C4-2B (cell line): ENCODE results near the gene TMEM54.

Source experiments
- ZFX ChIP-seq: fragments of 450-650 bp; IDR thresholded peaks from 2 replicates; pipeline ENCODE4 v1.6.1; 2017
- TF ChIP-seq, protein P1 (sequence below): fragments of 450-650 bp; conservative IDR thresholded peaks from 2 replicates; pipeline ENCODE4 v1.5.1; 2017; ENCODE audit warnings: mild to moderate bottlenecking

DNA sequence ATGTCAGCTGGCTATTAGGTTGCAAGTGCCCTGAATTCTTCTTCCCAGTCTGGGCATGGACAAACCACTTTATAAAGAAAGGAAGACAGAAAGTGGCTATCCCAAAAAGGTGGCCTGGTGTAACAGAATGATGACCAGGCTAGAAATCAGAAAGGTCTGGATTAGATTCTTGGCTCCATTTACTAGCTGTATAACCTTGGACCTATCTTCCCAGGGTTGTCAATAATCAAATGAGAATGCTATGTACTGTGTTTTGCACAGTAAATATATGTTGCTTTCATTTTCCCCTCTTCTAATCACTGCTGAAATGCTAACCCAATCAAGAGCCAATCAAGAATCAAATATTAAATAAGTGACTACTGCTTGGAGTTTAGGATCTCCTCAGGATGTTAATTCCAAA is 43.0 kb upstream of the TMEM54 start:
- TF ChIP-seq, protein P1, sequence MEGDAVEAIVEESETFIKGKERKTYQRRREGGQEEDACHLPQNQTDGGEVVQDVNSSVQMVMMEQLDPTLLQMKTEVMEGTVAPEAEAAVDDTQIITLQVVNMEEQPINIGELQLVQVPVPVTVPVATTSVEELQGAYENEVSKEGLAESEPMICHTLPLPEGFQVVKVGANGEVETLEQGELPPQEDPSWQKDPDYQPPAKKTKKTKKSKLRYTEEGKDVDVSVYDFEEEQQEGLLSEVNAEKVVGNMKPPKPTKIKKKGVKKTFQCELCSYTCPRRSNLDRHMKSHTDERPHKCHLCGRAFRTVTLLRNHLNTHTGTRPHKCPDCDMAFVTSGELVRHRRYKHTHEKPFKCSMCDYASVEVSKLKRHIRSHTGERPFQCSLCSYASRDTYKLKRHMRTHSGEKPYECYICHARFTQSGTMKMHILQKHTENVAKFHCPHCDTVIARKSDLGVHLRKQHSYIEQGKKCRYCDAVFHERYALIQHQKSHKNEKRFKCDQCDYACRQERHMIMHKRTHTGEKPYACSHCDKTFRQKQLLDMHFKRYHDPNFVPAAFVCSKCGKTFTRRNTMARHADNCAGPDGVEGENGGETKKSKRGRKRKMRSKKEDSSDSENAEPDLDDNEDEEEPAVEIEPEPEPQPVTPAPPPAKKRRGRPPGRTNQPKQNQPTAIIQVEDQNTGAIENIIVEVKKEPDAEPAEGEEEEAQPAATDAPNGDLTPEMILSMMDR: no peak
- TF ChIP-seq ZFX: no peak
